NCI-H146 (cell line): ENCODE measurements around the gene FLNC.
A peak's percentile ranks its signal among the peaks of the same experiment; 100 is the strongest.

Experiments
- DNase-seq: peaks from one replicate; lab custom pipeline; 2025; lab: John Stamatoyannopoulos, UW

FLNC gene

GRCh38 chr7:128833148-128833945, 3.1 kb downstream of the FLNC start:
- DNase-seq = peak; percentile 21

GRCh38 chr7:128833946-128834325, 3.7 kb downstream of the FLNC start:
- DNase-seq = no peak

- DNase-seq = no peak
Observed at GRCh38 chr7:128835231-128835751, 5.1 kb downstream of the FLNC start.

DNA sequence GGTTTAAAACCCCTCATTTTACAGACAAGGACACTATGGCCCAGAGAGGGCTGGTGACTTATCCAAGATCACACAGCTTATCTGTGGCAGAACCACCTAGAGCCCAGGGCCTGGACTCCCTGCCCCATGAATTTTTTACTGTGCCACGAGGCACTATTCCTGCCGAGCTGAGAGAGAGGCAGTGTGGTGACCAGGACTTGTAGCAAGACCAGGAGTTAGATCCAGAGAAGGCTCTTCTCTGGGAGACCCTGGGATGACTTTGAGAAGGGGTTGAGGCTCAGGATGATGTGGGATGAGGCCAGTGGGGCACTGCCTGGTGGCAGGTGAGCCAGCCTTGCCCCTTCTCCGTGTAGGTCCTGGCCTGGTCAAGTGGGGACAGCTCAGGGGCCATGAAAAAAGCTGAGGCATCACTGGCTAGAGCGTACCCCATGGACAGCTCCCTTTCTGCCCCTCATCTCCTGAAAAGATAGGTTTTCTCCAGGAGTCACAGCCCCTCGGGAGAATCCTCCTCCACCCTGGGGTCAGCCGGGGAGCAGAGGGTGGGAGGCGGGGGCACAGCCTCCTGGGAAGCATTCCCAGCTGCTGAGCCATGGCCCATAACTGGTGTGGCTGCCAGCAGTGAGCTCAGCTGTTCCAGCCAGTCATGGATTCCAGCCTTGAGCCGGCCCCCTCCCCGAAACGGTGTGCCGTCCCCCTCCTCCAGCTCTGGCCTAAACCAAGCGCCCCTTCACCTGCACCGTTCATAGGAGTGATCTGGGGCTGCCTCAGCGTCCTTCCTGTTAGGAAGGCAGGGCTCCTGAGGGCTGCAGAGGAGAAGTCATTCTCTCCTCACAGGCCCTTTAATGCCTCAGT, 5.8 kb downstream of the FLNC start:
- DNase-seq = no peak

DNA sequence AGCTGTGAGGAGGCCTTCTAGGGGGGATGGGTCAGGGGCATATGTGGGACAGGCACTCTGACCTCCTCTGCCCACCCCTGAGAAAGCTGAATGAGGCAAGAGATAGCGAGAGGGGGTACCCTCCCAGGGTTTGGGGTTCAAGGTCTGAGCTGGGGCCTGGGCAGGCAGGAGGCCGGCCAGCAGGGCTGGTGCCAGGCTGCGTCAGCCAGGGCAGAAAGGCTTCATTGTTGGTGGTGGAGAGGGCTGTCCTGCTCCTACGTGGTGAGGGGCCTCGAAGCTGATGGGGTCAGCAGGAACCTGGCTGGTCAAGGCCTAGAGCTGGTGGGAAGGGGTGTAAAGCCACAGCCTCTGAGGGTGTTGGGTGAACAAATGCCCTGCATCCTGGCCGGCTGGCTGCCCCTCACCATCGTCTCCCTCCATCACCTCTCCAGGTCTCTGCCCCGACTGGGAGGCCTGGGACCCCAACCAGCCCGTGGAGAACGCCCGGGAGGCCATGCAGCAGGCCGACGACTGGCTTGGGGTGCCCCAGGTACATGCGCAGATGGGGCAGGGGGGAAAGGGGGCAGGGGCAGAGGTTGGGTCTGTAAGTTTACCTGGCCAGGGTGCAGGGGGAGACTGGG, 6.6 kb downstream of the FLNC start:
- no peak for DNase-seq

GRCh38 chr7:128837521-128837921, 7.3 kb downstream of the FLNC start:
- no peak for DNase-seq

- no peak for DNase-seq
Observed at GRCh38 chr7:128838109-128838779, 8.0 kb downstream of the FLNC start.

DNA sequence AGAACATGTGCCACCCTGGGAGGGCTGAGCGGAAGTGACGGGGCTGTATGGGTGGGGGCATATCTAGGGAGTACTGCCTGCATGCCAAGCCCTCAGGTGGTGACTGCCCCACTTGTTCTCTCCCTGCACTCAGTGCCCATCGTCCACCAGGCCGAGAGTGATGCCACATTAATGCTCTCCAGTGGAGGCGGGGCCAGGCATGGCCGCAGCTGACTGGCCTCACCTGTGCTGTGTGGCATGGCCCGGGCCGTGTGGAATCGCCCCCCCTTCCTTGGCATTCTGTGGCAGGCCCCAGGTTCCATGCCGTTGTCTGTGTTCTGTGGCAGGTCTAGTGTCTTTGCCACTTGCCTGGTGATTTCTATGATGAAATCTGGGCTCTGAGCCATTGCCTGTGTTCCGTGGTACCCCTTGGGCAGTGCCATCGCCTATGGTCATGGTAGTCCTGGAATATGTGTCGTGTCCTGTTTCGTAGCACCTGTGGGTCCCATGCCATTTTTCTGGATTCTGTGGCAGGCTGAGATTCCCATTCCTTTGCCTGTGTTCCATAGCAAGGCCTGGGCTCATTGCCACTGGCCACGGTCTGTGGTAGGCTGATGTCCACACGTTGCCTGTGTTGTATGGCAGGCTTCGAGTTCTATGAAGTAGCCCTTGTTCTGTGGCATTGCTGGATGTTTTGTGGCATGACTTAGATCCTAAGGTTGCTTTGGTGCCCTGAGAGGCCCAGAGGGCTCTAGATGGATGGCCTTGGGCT, 8.9 kb downstream of the FLNC start:
- no peak for DNase-seq

GRCh38 chr7:128839751-128840177, 9.6 kb downstream of the FLNC start:
- no peak for DNase-seq

GRCh38 chr7:128840326-128841170, 10.3 kb downstream of the FLNC start:
- DNase-seq = no peak

DNA sequence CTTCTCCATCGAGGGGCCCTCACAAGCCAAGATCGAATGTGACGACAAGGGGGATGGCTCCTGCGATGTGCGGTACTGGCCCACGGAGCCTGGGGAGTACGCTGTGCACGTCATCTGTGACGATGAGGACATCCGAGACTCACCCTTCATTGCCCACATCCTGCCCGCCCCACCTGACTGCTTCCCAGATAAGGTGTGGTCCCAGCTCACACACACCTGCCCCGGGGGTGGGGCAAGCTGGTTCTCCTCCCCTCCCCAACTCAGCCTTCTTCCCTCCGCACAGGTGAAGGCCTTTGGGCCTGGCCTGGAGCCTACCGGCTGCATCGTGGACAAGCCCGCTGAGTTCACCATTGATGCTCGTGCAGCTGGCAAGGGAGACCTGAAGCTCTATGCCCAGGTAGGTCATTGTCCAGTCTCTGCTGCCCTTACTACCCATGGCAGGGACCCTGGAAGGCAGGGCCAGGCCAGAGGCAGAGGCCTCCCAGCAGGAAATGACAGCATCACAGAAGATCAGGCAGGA, 11.0 kb downstream of the FLNC start:
- DNase-seq = peak; percentile 8

DNA sequence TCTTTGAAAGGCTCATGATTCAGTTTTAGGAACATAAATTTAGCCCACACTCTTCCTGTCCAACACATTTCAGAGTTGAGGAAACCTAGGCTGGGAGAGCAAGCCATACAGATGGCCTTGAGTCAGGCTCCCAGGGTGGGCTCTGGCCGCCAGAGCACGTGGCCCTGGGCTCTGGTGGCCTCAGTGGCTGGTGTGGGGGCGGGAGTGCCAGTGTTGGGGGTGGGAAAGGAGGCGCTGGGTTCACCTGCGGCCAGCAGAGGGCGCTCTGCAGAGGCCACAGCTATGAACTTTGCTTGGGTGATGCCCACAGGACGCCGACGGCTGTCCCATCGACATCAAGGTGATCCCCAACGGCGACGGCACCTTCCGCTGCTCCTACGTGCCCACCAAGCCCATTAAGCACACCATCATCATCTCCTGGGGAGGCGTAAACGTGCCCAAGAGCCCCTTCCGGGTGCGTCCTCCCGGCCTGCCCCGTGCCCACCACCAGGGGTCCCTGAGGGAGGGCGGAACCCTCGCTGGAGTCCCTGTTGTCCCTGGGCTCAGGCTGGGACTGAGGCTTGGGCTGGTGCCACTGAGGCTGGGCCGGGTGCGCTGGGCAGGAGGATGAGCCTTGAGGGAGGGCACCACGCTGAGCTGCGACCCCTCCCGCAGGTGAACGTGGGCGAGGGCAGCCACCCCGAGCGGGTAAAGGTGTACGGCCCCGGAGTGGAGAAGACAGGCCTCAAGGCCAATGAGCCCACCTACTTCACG, 11.9 kb downstream of the FLNC start:
- no peak for DNase-seq

- no peak for DNase-seq
Observed at GRCh38 chr7:128842674-128843641, 12.8 kb downstream of the FLNC start.

DNA sequence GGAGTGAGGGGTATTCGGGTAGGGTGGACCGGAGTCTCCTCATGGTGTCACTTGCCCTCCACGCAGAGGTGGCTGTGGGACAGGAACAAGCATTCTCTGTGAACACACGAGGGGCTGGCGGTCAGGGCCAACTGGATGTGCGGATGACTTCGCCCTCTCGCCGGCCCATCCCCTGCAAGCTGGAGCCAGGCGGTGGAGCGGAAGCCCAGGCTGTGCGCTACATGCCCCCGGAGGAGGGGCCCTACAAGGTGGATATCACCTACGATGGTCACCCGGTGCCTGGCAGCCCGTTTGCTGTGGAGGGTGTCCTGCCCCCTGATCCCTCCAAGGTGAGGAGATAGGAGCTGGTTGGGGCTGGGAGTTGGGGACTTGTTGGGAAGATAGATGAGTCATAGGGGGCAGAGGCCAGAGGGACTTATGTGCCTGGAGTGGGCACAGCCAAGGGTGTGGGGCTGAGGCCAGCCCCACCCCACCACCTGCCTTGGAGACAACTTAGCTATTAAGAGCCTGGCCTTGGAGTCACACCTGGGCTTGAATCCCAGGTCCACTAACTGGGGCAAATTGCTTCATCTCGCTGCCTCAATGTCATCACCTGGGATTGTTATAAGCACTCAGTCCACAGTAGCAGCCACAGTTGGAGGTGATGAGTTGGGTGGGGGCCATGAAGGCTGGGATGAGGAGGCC, 13.9 kb downstream of the FLNC start:
- no peak for DNase-seq

- DNase-seq = no peak
Observed at GRCh38 chr7:128844777-128845311, 14.6 kb downstream of the FLNC start.

DNA sequence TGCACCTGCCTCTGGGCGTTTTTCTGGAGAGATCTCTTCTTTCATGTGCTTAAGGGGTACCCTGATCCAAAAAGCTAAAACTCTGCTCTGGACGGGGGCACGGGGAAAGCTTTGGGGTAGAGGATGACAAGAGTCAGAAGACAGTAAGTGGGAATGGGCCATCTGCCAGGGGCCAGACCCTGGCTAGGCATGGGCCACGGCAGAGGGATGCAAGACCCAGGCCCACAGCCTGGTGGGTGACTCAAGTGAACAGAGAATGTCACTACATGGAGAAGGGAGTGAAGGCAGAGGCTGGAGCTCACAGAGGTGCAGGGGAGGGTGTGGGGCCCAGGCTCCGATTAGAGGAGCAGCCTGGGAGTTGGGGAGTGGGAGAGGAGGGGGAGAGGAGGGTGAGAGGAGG, 15.3 kb downstream of the FLNC start:
- no peak for DNase-seq

DNA sequence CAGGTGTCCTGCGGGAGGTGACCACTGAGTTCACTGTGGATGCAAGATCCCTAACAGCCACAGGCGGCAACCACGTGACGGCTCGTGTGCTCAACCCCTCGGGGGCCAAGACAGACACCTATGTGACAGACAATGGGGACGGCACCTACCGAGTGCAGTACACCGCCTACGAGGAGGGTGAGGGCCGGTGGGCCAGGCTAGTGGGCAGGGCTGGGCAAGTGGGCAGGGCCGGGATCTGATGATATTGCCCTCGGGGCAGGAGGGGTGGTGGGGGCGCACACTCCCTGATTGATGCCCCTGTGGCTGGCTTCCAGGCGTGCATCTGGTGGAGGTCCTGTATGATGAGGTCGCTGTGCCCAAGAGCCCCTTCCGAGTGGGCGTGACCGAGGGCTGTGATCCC, 15.8 kb downstream of the FLNC start:
- peak; percentile 8 for DNase-seq
